HEK293 (cell line): ENCODE data around the gene BAIAP2.
A peak's percentile ranks its signal among the peaks of the same experiment; 100 is the strongest.

Experiments used
- CTCF ChIA-PET: fragments of 350-600 bp; formaldehyde crosslinking; extraction: SDS; loops from one replicate; lab custom pipeline; 2021; ENCODE audit warnings: antibody characterized with exemption; lab: Yijun Ruan, JAX
- POLR2A ChIA-PET: fragments of 300-600 bp; formaldehyde crosslinking; extraction: SDS; loops from one replicate; lab custom pipeline; 2020; ENCODE audit warnings: antibody characterized with exemption, inconsistent platforms; lab: Yijun Ruan, JAX
- H3K27ac ChIP-seq: fragments of 200-500 bp; sonication (Bioruptor generic); 2 replicates; pipeline ENCODE4 v1.5.1; 2014; ENCODE audit warnings: low read depth, low read length, control low read depth, inconsistent platforms; ENCODE audit errors: extremely low read depth
- H3K36me3 ChIP-seq, 2 experiments: fragments of 200-500 bp in 1 of 2; sonication (Bioruptor generic) in 1 of 2; 1 replicate in 1 of 2; 2 replicates in 1 of 2; pipeline ENCODE4 v1.5.1; 2014 to 2017; ENCODE audit warnings: inconsistent platforms in 2 of 2, low read length in 2 of 2; ENCODE audit not compliant: control insufficient read depth in 2 of 2, insufficient read depth in 1 of 2
- H3K4me1 ChIP-seq: fragments of 200-500 bp; sonication (Bioruptor generic); 2 replicates; pipeline ENCODE4 v1.5.1; 2014; ENCODE audit warnings: mild to moderate bottlenecking, low read length, inconsistent platforms; ENCODE audit not compliant: control insufficient read depth, insufficient read depth
- H3K4me3 ChIP-seq: 2 replicates; pipeline ENCODE4 v1.5.1; 2011; ENCODE audit warnings: low read depth, mild to moderate bottlenecking, control low read depth, low read length, moderate library complexity
- H3K9me3 ChIP-seq: fragments of 200-500 bp; sonication (Bioruptor generic); 2 replicates; pipeline ENCODE4 v1.5.1; 2014; ENCODE audit warnings: low read depth, low read length, inconsistent platforms; ENCODE audit not compliant: control insufficient read depth, insufficient read depth
- OVOL3 ChIP-seq: fragments of 450-650 bp; formaldehyde crosslinking; IDR thresholded peaks from 2 replicates; pipeline ENCODE4 v1.5.1; 2016; ENCODE audit warnings: missing biosample characterization, missing genetic modification characterization
- REPIN1 ChIP-seq: fragments of 450-650 bp; formaldehyde crosslinking; IDR thresholded peaks from 2 replicates; pipeline ENCODE4 v1.5.1; 2017; ENCODE audit warnings: missing biosample characterization, missing genetic modification characterization, low read depth
- ZFP69B ChIP-seq: fragments of 450-650 bp; formaldehyde crosslinking; IDR thresholded peaks from 2 replicates; pipeline ENCODE4 v1.5.1; 2016; ENCODE audit warnings: missing biosample characterization, missing genetic modification characterization
- ZNF10 ChIP-seq: fragments of 450-650 bp; formaldehyde crosslinking; IDR thresholded peaks from 2 replicates; pipeline ENCODE4 v1.5.1; 2017; ENCODE audit warnings: missing biosample characterization, missing genetic modification characterization
- ZNF404 ChIP-seq: fragments of 450-650 bp; formaldehyde crosslinking; IDR thresholded peaks from 2 replicates; pipeline ENCODE4 v1.5.1; 2017; ENCODE audit warnings: missing biosample characterization, missing genetic modification characterization
- ZNF529 ChIP-seq: fragments of 450-650 bp; formaldehyde crosslinking; IDR thresholded peaks from 2 replicates; pipeline ENCODE4 v1.5.1; 2017; ENCODE audit warnings: missing genetic modification characterization, missing biosample characterization; ENCODE audit not compliant: insufficient replicate concordance
- ZNF768 ChIP-seq: fragments of 450-650 bp; formaldehyde crosslinking; IDR thresholded peaks from 2 replicates; pipeline ENCODE4 v1.5.1; 2018; ENCODE audit warnings: missing biosample characterization, mild to moderate bottlenecking, missing genetic modification characterization
- ZNF791 ChIP-seq: fragments of 450-650 bp; formaldehyde crosslinking; IDR thresholded peaks from 2 replicates; pipeline ENCODE4 v1.5.1; 2016; ENCODE audit warnings: missing biosample characterization, missing genetic modification characterization
- ZNF830 ChIP-seq: fragments of 450-650 bp; IDR thresholded peaks from 2 replicates; pipeline ENCODE4 v1.5.0; 2018; ENCODE audit warnings: missing biosample characterization, missing genetic modification characterization, low read depth, mild to moderate bottlenecking, moderate library complexity
- TF ChIP-seq, protein P1 (sequence below): fragments of 450-650 bp; IDR thresholded peaks from 2 replicates; pipeline ENCODE4 v1.5.1; 2018; ENCODE audit warnings: missing biosample characterization, mild to moderate bottlenecking, missing genetic modification characterization
- TF ChIP-seq, protein P2 (sequence below): fragments of 450-650 bp; formaldehyde crosslinking; conservative IDR thresholded peaks from 2 replicates; pipeline ENCODE4 v1.5.1; 2016; ENCODE audit warnings: low read depth, missing biosample characterization, missing genetic modification characterization
- TF ChIP-seq, protein P3 (sequence below): fragments of 450-650 bp; formaldehyde crosslinking; IDR thresholded peaks from 2 replicates; pipeline ENCODE4 v1.5.1; 2016; ENCODE audit warnings: missing biosample characterization, missing genetic modification characterization, borderline replicate concordance
- TF ChIP-seq, protein P4 (sequence below): fragments of 450-650 bp; formaldehyde crosslinking; IDR thresholded peaks from 2 replicates; pipeline ENCODE4 v1.5.1; 2016; ENCODE audit warnings: missing biosample characterization, missing genetic modification characterization, low read depth
- TF ChIP-seq, protein P5 (sequence below): fragments of 450-650 bp; formaldehyde crosslinking; IDR thresholded peaks from 2 replicates; pipeline ENCODE4 v1.5.1; 2016; ENCODE audit warnings: missing biosample characterization, missing genetic modification characterization
- TF ChIP-seq, protein P6 (sequence below): fragments of 450-650 bp; formaldehyde crosslinking; IDR thresholded peaks from 2 replicates; pipeline ENCODE4; 2016; ENCODE audit warnings: missing biosample characterization, missing genetic modification characterization

The BAIAP2 gene

DNA sequence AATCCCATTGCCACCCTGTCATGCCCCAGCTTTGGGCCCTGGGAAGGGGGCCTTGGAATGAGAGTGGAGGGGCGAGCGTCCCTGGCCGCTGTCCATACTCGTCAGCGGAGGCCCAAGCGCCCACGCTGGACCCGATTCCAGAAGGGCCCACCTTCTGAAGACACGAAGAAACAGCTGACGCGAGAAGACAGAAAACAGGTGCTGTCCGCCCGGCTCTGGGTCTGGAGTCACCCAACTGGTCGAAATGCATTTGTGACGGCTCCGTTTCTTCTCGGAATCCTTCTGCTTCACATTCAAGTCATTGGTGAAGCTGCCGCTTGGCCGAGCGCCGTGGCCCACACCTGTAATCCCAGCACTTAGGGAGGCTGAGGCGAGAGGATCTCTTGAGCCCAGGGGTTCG, 77.5 kb downstream of the BAIAP2 start (continued):
- TF ChIP-seq, protein P1, sequence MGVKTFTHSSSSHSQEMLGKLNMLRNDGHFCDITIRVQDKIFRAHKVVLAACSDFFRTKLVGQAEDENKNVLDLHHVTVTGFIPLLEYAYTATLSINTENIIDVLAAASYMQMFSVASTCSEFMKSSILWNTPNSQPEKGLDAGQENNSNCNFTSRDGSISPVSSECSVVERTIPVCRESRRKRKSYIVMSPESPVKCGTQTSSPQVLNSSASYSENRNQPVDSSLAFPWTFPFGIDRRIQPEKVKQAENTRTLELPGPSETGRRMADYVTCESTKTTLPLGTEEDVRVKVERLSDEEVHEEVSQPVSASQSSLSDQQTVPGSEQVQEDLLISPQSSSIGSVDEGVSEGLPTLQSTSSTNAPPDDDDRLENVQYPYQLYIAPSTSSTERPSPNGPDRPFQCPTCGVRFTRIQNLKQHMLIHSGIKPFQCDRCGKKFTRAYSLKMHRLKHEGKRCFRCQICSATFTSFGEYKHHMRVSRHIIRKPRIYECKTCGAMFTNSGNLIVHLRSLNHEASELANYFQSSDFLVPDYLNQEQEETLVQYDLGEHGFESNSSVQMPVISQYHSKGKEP (tag by site-specific recombination): no peak

DNA sequence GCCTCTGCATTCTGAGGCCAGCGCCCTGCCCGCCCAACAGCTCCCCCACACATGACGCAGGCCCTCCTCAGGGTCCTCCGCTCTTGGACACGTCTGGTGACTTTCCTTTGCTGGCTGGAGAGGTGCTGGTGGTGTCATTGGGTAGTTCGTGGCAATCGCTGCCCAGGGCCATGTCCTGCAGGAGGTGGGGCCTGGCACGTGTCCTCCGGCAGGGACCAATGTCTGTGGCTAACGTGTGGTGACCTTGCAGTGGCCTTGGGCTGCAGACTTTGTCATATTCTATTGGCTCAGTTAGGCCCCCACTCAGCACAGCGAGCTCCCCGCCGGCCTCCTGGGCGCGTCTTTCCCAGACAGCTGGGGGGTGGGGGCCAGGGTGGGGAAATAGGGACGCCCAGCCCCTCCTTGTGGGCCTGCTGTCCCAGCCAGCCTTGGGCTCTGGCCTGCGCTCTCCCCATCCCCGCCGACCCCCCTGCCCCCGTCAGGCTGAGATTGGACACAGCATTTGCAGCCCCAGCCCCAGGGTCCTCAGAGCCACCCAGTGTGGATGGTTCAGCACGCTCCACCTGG, 78.3 kb downstream of the BAIAP2 start:
- TF ChIP-seq ZNF830 (tag by site-specific recombination) (no peak), ZNF768 (tag by site-specific recombination) (no peak), REPIN1 (tag by site-specific recombination) (no peak), ZNF10 (tag by site-specific recombination) (no peak), OVOL3 (no peak), ZFP69B (no peak), ZNF791 (tag by site-specific recombination) (no peak)
- TF ChIP-seq, protein P2, sequence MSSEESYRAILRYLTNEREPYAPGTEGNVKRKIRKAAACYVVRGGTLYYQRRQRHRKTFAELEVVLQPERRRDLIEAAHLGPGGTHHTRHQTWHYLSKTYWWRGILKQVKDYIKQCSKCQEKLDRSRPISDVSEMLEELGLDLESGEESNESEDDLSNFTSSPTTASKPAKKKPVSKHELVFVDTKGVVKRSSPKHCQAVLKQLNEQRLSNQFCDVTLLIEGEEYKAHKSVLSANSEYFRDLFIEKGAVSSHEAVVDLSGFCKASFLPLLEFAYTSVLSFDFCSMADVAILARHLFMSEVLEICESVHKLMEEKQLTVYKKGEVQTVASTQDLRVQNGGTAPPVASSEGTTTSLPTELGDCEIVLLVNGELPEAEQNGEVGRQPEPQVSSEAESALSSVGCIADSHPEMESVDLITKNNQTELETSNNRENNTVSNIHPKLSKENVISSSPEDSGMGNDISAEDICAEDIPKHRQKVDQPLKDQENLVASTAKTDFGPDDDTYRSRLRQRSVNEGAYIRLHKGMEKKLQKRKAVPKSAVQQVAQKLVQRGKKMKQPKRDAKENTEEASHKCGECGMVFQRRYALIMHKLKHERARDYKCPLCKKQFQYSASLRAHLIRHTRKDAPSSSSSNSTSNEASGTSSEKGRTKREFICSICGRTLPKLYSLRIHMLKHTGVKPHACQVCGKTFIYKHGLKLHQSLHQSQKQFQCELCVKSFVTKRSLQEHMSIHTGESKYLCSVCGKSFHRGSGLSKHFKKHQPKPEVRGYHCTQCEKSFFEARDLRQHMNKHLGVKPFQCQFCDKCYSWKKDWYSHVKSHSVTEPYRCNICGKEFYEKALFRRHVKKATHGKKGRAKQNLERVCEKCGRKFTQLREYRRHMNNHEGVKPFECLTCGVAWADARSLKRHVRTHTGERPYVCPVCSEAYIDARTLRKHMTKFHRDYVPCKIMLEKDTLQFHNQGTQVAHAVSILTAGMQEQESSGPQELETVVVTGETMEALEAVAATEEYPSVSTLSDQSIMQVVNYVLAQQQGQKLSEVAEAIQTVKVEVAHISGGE: no peak
- TF ChIP-seq, protein P3, sequence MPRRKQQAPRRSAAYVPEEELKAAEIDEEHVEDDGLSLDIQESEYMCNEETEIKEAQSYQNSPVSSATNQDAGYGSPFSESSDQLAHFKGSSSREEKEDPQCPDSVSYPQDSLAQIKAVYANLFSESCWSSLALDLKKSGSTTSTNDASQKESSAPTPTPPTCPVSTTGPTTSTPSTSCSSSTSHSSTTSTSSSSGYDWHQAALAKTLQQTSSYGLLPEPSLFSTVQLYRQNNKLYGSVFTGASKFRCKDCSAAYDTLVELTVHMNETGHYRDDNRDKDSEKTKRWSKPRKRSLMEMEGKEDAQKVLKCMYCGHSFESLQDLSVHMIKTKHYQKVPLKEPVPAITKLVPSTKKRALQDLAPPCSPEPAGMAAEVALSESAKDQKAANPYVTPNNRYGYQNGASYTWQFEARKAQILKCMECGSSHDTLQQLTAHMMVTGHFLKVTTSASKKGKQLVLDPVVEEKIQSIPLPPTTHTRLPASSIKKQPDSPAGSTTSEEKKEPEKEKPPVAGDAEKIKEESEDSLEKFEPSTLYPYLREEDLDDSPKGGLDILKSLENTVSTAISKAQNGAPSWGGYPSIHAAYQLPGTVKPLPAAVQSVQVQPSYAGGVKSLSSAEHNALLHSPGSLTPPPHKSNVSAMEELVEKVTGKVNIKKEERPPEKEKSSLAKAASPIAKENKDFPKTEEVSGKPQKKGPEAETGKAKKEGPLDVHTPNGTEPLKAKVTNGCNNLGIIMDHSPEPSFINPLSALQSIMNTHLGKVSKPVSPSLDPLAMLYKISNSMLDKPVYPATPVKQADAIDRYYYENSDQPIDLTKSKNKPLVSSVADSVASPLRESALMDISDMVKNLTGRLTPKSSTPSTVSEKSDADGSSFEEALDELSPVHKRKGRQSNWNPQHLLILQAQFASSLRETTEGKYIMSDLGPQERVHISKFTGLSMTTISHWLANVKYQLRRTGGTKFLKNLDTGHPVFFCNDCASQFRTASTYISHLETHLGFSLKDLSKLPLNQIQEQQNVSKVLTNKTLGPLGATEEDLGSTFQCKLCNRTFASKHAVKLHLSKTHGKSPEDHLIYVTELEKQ: no peak
- POLR2A ChIA-PET: interaction anchor here (0.6 kb wide), 1 partner anchor 214 kb away, joined by 3 read pairs; no protein-coding TSS in a partner anchor
- H3K4me1 ChIP-seq: no peaks in the 10 kb centered on the region
- no peak overlapping the region for H3K4me3 ChIP-seq
- CTCF ChIA-PET: interaction anchor here (0.7 to 4.6 kb wide), 4 partner anchors 11 to 1367 kb away, joined by 3 to 29 read pairs (median 4); no protein-coding TSS in a partner anchor
- 0 out of 2 replicates have a peak overlapping the region, but pooled peaks have one; percentile 9 for H3K27ac ChIP-seq
- peaks cover 0 to 9% of the 10 kb centered on the region in 2 experiments; a peak in 1 of 3 replicates for H3K36me3 ChIP-seq
- no peaks in the 10 kb centered on the region for H3K9me3 ChIP-seq

DNA sequence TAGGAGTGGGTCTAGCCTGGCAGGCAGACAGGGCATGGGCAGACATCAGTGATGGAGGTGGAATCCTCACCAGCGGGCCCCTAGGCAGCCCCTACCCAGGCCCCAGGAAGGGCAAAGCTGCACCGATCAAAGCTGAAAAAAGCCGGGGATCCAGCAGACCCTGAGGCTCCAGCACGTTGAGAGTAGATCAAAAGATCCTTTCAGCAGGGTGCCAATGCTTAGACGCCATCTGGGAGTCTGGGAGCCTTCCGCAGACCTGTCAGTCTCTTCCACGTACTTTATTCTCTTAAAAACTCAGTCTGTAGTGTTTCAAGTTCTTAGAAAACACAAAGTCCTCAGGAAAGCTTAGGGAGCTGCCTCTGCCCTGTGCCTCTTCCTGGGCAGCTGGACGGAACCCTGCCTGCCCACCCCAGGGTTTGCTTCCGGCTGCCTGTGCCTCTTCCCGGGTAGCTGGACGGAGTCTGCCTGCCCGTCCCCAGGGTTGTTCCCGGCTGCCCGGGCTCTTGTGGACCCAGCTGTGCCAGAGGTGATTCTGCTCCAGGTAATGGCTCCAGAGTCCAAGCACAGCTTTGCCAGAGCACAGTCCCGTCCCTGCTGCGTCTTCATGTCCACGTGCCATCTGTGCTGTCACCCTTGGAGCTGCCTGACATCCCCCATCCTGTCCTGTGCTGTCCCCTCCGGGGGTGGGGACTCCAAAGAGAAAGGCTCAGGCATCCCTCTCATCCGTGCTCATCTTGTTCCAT, 79.6 kb downstream of the BAIAP2 start:
- H3K36me3 ChIP-seq: peaks cover 0 to 9% of the 10 kb centered on the region in 2 experiments; a peak in 1 of 3 replicates
- H3K27ac ChIP-seq: no peak overlapping the region
- H3K9me3 ChIP-seq: no peaks in the 10 kb centered on the region
- TF ChIP-seq, protein P4, sequence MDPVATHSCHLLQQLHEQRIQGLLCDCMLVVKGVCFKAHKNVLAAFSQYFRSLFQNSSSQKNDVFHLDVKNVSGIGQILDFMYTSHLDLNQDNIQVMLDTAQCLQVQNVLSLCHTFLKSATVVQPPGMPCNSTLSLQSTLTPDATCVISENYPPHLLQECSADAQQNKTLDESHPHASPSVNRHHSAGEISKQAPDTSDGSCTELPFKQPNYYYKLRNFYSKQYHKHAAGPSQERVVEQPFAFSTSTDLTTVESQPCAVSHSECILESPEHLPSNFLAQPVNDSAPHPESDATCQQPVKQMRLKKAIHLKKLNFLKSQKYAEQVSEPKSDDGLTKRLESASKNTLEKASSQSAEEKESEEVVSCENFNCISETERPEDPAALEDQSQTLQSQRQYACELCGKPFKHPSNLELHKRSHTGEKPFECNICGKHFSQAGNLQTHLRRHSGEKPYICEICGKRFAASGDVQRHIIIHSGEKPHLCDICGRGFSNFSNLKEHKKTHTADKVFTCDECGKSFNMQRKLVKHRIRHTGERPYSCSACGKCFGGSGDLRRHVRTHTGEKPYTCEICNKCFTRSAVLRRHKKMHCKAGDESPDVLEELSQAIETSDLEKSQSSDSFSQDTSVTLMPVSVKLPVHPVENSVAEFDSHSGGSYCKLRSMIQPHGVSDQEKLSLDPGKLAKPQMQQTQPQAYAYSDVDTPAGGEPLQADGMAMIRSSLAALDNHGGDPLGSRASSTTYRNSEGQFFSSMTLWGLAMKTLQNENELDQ: no peak
- TF ChIP-seq, protein P5, sequence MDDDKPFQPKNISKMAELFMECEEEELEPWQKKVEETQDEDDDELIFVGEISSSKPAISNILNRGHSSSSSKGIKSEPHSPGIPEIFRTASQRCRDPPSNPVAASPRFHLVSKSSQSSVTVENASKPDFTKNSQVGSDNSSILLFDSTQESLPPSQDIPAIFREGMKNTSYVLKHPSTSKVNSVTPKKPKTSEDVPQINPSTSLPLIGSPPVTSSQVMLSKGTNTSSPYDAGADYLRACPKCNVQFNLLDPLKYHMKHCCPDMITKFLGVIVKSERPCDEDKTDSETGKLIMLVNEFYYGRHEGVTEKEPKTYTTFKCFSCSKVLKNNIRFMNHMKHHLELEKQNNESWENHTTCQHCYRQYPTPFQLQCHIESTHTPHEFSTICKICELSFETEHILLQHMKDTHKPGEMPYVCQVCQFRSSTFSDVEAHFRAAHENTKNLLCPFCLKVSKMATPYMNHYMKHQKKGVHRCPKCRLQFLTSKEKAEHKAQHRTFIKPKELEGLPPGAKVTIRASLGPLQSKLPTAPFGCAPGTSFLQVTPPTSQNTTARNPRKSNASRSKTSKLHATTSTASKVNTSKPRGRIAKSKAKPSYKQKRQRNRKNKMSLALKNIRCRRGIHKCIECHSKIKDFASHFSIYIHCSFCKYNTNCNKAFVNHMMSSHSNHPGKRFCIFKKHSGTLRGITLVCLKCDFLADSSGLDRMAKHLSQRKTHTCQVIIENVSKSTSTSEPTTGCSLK (tag by site-specific recombination): no peak
- TF ChIP-seq ZNF529: no peak
- TF ChIP-seq ZNF404 (tag by site-specific recombination): no peak
- TF ChIP-seq, protein P6, sequence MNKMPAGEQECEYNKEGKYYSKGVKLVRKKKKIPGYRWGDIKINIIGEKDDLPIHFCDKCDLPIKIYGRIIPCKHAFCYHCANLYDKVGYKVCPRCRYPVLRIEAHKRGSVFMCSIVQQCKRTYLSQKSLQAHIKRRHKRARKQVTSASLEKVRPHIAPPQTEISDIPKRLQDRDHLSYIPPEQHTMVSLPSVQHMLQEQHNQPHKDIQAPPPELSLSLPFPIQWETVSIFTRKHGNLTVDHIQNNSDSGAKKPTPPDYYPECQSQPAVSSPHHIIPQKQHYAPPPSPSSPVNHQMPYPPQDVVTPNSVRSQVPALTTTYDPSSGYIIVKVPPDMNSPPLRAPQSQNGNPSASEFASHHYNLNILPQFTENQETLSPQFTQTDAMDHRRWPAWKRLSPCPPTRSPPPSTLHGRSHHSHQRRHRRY (tag by site-specific recombination): no peak
- no peaks in the 10 kb centered on the region for H3K4me1 ChIP-seq
- CTCF ChIA-PET: interaction anchor here (0.6 to 4.6 kb wide), 3 partner anchors 12 to 903 kb away, joined by 3 to 29 read pairs (median 4); no protein-coding TSS in a partner anchor
- H3K4me3 ChIP-seq: no peak overlapping the region
- POLR2A ChIA-PET: interaction anchor here (0.7 kb wide), 1 partner anchor 741 kb away, joined by 4 read pairs; no protein-coding TSS in a partner anchor
